ENCODE data around the gene NPC2. TPM values are rescaled to one million over a fixed set of nuclear protein-coding genes. Genes with fewer than 3 reads are reported as not detected.

Gene NPC2
- polyA plus RNA-seq, 1 donor from 2014 or later, result 46.8 TPM

DNA sequence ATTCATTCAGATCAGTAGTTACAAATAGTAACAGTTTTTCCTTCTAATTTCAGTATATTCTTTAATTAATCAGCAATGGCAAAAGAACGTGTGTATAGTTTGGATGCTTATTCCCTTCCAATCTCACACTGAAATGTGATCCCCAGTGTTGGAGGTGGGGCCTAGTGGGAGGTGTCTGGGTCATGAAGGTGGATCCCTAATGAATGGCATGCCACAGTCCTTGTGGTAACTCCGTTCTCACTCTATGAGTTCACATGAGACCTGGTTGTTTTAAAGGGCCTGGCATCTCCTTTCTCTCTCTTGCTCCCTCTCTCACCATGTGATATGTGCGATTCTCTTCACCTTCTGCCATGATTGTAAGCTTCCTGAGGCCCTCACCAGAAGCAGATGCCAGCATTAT, 48.2 kb downstream of the NPC2 start:
- no peaks in the 10 kb centered on the region for H3K27me3 ChIP-seq (ENCODE audit: insufficient read depth, low read depth, low read length)
- H3K9me3 ChIP-seq (ENCODE audit: low read length), result no peaks in the 10 kb centered on the region
- H3K79me2 ChIP-seq (replicated peaks; ENCODE audit: insufficient read depth, low read length), result no peaks in the 10 kb centered on the region
- no peak overlapping the region for H2AFZ ChIP-seq (ENCODE audit: low read depth, low read length)
- H4K20me1 ChIP-seq (ENCODE audit: insufficient read depth), result no peaks in the 10 kb centered on the region
- no peaks in the 10 kb centered on the region for H3K9me2 ChIP-seq (ENCODE audit: insufficient read depth, low read length)
- H3K9ac ChIP-seq (ENCODE audit: low read length), result no peak overlapping the region
- H3K4me2 ChIP-seq (ENCODE audit: low read length), result no peak overlapping the region
- H3K36me3 ChIP-seq (ENCODE audit: insufficient read depth, low read length), result no peaks in the 10 kb centered on the region
- no peak for TF ChIP-seq MXI1 (conservative IDR thresholded peaks at IDR 0.05; ENCODE audit: poor library complexity, severe bottlenecking)
- no peak for TF ChIP-seq SMC3 (conservative IDR thresholded peaks at IDR 0.05; ENCODE audit: poor library complexity)
- TF ChIP-seq TAF1 (IDR thresholded peaks at IDR 0.05; ENCODE audit: low read depth), result no peak
- TF ChIP-seq POLR2AphosphoS5 (IDR thresholded peaks at IDR 0.05), result no peak
- TF ChIP-seq, protein P1, sequence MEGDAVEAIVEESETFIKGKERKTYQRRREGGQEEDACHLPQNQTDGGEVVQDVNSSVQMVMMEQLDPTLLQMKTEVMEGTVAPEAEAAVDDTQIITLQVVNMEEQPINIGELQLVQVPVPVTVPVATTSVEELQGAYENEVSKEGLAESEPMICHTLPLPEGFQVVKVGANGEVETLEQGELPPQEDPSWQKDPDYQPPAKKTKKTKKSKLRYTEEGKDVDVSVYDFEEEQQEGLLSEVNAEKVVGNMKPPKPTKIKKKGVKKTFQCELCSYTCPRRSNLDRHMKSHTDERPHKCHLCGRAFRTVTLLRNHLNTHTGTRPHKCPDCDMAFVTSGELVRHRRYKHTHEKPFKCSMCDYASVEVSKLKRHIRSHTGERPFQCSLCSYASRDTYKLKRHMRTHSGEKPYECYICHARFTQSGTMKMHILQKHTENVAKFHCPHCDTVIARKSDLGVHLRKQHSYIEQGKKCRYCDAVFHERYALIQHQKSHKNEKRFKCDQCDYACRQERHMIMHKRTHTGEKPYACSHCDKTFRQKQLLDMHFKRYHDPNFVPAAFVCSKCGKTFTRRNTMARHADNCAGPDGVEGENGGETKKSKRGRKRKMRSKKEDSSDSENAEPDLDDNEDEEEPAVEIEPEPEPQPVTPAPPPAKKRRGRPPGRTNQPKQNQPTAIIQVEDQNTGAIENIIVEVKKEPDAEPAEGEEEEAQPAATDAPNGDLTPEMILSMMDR (IDR thresholded peaks at IDR 0.05; ENCODE audit: poor library complexity, severe bottlenecking), result no peak
- TF ChIP-seq EZH2 (IDR thresholded peaks at IDR 0.05; ENCODE audit: borderline replicate concordance, insufficient read depth, low read length, poor library complexity, severe bottlenecking), result no peak
- no peak for TF ChIP-seq EP300 (conservative IDR thresholded peaks at IDR 0.05; ENCODE audit: poor library complexity, severe bottlenecking)
- TF ChIP-seq RAD21 (conservative IDR thresholded peaks at IDR 0.05), result no peak
- no peak for TF ChIP-seq REST (IDR thresholded peaks at IDR 0.05; ENCODE audit: borderline replicate concordance)
- H3K4me3 ChIP-seq (ENCODE audit: low read length), result no peak overlapping the region
- H3K27ac ChIP-seq (ENCODE audit: low read length), result no peak overlapping the region
- no peaks in the 10 kb centered on the region for H3F3A ChIP-seq (ENCODE audit: insufficient read depth, low read length, poor library complexity, severe bottlenecking)

DNA sequence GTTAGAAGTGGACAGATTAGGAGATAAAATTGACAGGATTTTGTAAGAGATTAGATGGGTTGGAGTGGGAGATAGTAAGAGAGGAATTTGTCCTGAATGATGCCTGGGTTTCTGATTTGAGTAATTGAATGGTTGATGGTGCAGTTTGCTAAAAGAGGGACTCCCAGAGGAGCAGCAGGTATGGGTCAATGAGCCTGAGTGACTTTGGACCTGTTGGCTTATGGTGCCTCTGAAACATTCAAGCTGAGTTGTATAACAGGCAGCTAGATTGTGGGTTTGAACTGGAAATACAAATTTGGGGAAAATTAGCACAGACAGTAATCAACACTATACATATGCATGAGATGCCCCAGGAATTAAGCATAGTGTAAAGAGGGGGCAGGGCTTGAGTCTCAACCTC, 50.3 kb downstream of the NPC2 start:
- no peak for TF ChIP-seq RAD21 (conservative IDR thresholded peaks at IDR 0.05)
- TF ChIP-seq TAF1 (IDR thresholded peaks at IDR 0.05; ENCODE audit: low read depth), result no peak
- no peak for TF ChIP-seq SMC3 (conservative IDR thresholded peaks at IDR 0.05; ENCODE audit: poor library complexity)
- no peak for TF ChIP-seq REST (IDR thresholded peaks at IDR 0.05; ENCODE audit: borderline replicate concordance)
- TF ChIP-seq EZH2 (IDR thresholded peaks at IDR 0.05; ENCODE audit: borderline replicate concordance, insufficient read depth, low read length, poor library complexity, severe bottlenecking), result no peak
- no peak for TF ChIP-seq EP300 (conservative IDR thresholded peaks at IDR 0.05; ENCODE audit: poor library complexity, severe bottlenecking)
- no peak for TF ChIP-seq MXI1 (conservative IDR thresholded peaks at IDR 0.05; ENCODE audit: poor library complexity, severe bottlenecking)
- TF ChIP-seq POLR2AphosphoS5 (IDR thresholded peaks at IDR 0.05), result no peak
- TF ChIP-seq, protein P1 (IDR thresholded peaks at IDR 0.05; ENCODE audit: poor library complexity, severe bottlenecking), result no peak
- Histone ChIP-seq H3K27ac (ENCODE audit: low read length) (no peak overlapping the region), H3K79me2 (replicated peaks; ENCODE audit: insufficient read depth, low read length) (no peaks in the 10 kb centered on the region), H3K9me3 (ENCODE audit: low read length) (no peaks in the 10 kb centered on the region), H3F3A (ENCODE audit: insufficient read depth, low read length, poor library complexity, severe bottlenecking) (no peaks in the 10 kb centered on the region), H2AFZ (ENCODE audit: low read depth, low read length) (no peak overlapping the region), H3K9me2 (ENCODE audit: insufficient read depth, low read length) (no peaks in the 10 kb centered on the region), H4K20me1 (ENCODE audit: insufficient read depth) (no peaks in the 10 kb centered on the region), H3K4me3 (ENCODE audit: low read length) (no peak overlapping the region), H3K36me3 (ENCODE audit: insufficient read depth, low read length) (no peaks in the 10 kb centered on the region), H3K9ac (ENCODE audit: low read length) (no peak overlapping the region), H3K27me3 (ENCODE audit: insufficient read depth, low read depth, low read length) (no peaks in the 10 kb centered on the region), H3K4me2 (ENCODE audit: low read length) (no peak overlapping the region)

All from neural cell (in vitro differentiated cells).